HEK293 (cell line): Measurements from ENCODE around the gene TMEM170B.

Experiments
- BCL11A ChIP-seq: fragments of 450-650 bp; formaldehyde crosslinking; IDR thresholded peaks from 2 replicates; pipeline ENCODE4 v1.5.1; 2016; ENCODE audit warnings: low read depth, missing biosample characterization, missing genetic modification characterization
- FEZF1 ChIP-seq: fragments of 450-650 bp; formaldehyde crosslinking; IDR thresholded peaks from 2 replicates; pipeline ENCODE4 v1.5.1; 2016; ENCODE audit warnings: missing biosample characterization, missing genetic modification characterization
- GLIS2 ChIP-seq: fragments of 450-650 bp; formaldehyde crosslinking; IDR thresholded peaks from 2 replicates; pipeline ENCODE4 v1.5.1; 2016; ENCODE audit warnings: missing biosample characterization, missing genetic modification characterization
- HIC1 ChIP-seq: fragments of 450-650 bp; formaldehyde crosslinking; IDR thresholded peaks from 2 replicates; pipeline ENCODE4 v1.5.1; 2016; ENCODE audit warnings: missing biosample characterization, missing genetic modification characterization
- HOXA7 ChIP-seq: sonication (generic); formaldehyde crosslinking; IDR thresholded peaks from 2 replicates; pipeline ENCODE4 v1.8.1; 2022; ENCODE audit warnings: missing genetic modification reagents, borderline replicate concordance
- HOXC10 ChIP-seq: sonication (generic); formaldehyde crosslinking; IDR thresholded peaks from 2 replicates; pipeline ENCODE4 v1.8.1; 2023; ENCODE audit warnings: mild to moderate bottlenecking, missing genetic modification reagents
- PBX3 ChIP-seq: sonication (generic); formaldehyde crosslinking; IDR thresholded peaks from 2 replicates; pipeline ENCODE4 v1.8.1; 2022; ENCODE audit warnings: mild to moderate bottlenecking, moderate library complexity, missing genetic modification reagents
- PRDM10 ChIP-seq: fragments of 450-650 bp; formaldehyde crosslinking; IDR thresholded peaks from 2 replicates; pipeline ENCODE4 v1.5.1; 2016; ENCODE audit warnings: missing biosample characterization, missing genetic modification characterization
- PRDM6 ChIP-seq: fragments of 450-650 bp; formaldehyde crosslinking; IDR thresholded peaks from 2 replicates; pipeline ENCODE4 v1.5.1; 2017; ENCODE audit warnings: missing biosample characterization, missing genetic modification characterization
- SETDB1 ChIP-seq: IDR thresholded peaks from one replicate; pipeline ENCODE4 v1.6.1; 2017; ENCODE audit warnings: mild to moderate bottlenecking, low read length, moderate library complexity, mixed read lengths; ENCODE audit not compliant: insufficient read length
- SP3 ChIP-seq: fragments of 450-650 bp; formaldehyde crosslinking; IDR thresholded peaks from 2 replicates; pipeline ENCODE4 v1.5.1; 2016; ENCODE audit warnings: missing biosample characterization, missing genetic modification characterization
- ZBTB11 ChIP-seq: fragments of 450-650 bp; formaldehyde crosslinking; conservative IDR thresholded peaks from 2 replicates; pipeline ENCODE4 v1.5.1; 2016; ENCODE audit warnings: low read depth, missing biosample characterization, missing genetic modification characterization
- ZBTB20 ChIP-seq: fragments of 450-650 bp; formaldehyde crosslinking; IDR thresholded peaks from 2 replicates; pipeline ENCODE4 v1.5.1; 2016; ENCODE audit warnings: missing biosample characterization, missing genetic modification characterization
- ZBTB44 ChIP-seq: fragments of 450-650 bp; IDR thresholded peaks from 2 replicates; pipeline ENCODE4 v1.5.1; 2018; ENCODE audit warnings: missing biosample characterization, mild to moderate bottlenecking, missing genetic modification characterization
- ZBTB49 ChIP-seq: fragments of 450-650 bp; formaldehyde crosslinking; IDR thresholded peaks from 2 replicates; pipeline ENCODE4 v1.5.1; 2016; ENCODE audit warnings: missing biosample characterization, missing genetic modification characterization, low read depth
- ZBTB7A ChIP-seq: fragments of 450-650 bp; formaldehyde crosslinking; IDR thresholded peaks from 2 replicates; pipeline ENCODE4 v1.5.1; 2016; ENCODE audit warnings: low read depth, missing biosample characterization, missing genetic modification characterization
- ZFHX2 ChIP-seq: fragments of 450-650 bp; formaldehyde crosslinking; conservative IDR thresholded peaks from 2 replicates; pipeline ENCODE4 v1.5.1; 2016; ENCODE audit warnings: missing biosample characterization, missing genetic modification characterization
- ZNF335 ChIP-seq: fragments of 450-650 bp; formaldehyde crosslinking; conservative IDR thresholded peaks from 2 replicates; pipeline ENCODE4 v1.5.1; 2016; ENCODE audit warnings: missing biosample characterization, missing genetic modification characterization
- ZNF549 ChIP-seq: fragments of 450-650 bp; IDR thresholded peaks from 2 replicates; pipeline ENCODE4 v1.5.1; 2018; ENCODE audit warnings: missing biosample characterization, missing genetic modification characterization, mild to moderate bottlenecking, inconsistent platforms, moderate library complexity
- ZNF561 ChIP-seq: fragments of 450-650 bp; IDR thresholded peaks from 2 replicates; pipeline ENCODE4 v1.5.1; 2018; ENCODE audit warnings: missing biosample characterization, missing genetic modification characterization, borderline replicate concordance

The TMEM170B gene

GRCh38 chr6:11537229-11538051 is at the start of gene TMEM170B (continued):
- TF ChIP-seq ZNF549 (tag by site-specific recombination) (peak; percentile 84), ZNF561 (tag by site-specific recombination) (peak; percentile 54; the same call in 1 of the 2 replicates), SP3 (tag by site-specific recombination) (peak; percentile 68), ZBTB44 (tag by site-specific recombination) (no peak), ZBTB11 (tag by site-specific recombination) (no peak), ZBTB7A (tag by site-specific recombination) (peak; percentile 15; the same call in 1 of the 2 replicates), BCL11A (tag by site-specific recombination) (no peak), PRDM10 (no peak), FEZF1 (tag by site-specific recombination) (no peak), HIC1 (tag by site-specific recombination) (peak; percentile 52; the same call in 1 of the 2 replicates), HOXC10 (CRISPR knock-in tag) (no peak; the same call in 1 of the 2 replicates), PRDM6 (tag by site-specific recombination) (no peak), ZBTB20 (tag by site-specific recombination) (0 out of 2 replicates have a peak, but pooled peaks have one; percentile 13), ZFHX2 (tag by site-specific recombination) (peak; percentile 91), GLIS2 (tag by site-specific recombination) (peak; percentile 96), ZNF335 (no peak), ZBTB49 (no peak), HOXA7 (no peak), PBX3 (CRISPR knock-in tag) (peak; percentile 72; the same call in 1 of the 2 replicates), SETDB1 (no peak)
